ENCODE measurements around the gene OR1N2.
A peak's percentile ranks its signal among the peaks of the same experiment; 100 is the strongest.
"Not testable (repeated sequence)": the region's sequence is repeated elsewhere in the genome, so short reads cannot be mapped to it uniquely, and the experiment has no call there.

Gene OR1N2

DNA sequence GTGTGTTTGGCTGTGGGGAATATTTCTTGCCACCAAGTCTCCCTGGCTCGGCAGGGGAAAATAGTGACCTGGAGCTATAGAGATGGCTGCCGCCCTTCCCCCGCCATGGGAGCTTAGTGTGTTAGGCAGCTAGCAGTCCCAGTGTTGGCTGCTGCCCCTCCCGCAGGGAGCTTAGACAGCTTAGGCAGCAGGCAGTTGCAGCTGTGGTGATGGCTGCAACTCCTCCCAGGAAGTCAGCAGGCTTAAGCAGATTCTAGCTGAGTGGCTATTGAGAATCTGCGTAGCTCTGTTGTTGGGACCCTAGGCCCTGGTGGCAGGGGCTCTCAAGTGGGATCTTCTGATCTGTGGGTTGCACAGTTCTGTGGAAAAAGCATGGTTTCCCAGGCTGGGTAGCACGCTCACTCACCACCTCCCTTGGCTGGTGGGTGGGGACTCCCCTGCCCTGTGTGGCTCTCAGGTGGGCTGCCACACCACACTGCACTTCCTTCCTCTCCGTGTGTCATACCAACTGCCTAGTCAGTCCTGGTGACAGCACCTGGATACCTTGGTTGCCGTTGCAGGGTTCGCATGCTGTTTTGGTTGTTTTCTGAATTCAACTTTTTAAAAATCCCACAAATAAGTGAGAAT lies 9.3 kb downstream of the OR1N2 start:
- no peak overlapping the region for H3K4me3 ChIP-seq (ENCODE audit: control insufficient read depth, low read depth, low read length)
- no peak for DNase-seq (ENCODE audit: low read depth)
- TF ChIP-seq, protein P1, sequence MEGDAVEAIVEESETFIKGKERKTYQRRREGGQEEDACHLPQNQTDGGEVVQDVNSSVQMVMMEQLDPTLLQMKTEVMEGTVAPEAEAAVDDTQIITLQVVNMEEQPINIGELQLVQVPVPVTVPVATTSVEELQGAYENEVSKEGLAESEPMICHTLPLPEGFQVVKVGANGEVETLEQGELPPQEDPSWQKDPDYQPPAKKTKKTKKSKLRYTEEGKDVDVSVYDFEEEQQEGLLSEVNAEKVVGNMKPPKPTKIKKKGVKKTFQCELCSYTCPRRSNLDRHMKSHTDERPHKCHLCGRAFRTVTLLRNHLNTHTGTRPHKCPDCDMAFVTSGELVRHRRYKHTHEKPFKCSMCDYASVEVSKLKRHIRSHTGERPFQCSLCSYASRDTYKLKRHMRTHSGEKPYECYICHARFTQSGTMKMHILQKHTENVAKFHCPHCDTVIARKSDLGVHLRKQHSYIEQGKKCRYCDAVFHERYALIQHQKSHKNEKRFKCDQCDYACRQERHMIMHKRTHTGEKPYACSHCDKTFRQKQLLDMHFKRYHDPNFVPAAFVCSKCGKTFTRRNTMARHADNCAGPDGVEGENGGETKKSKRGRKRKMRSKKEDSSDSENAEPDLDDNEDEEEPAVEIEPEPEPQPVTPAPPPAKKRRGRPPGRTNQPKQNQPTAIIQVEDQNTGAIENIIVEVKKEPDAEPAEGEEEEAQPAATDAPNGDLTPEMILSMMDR (IDR thresholded peaks at IDR 0.05; ENCODE audit: control insufficient read depth, insufficient read depth, low read depth, low read length, missing control alignments): no peak

DNA sequence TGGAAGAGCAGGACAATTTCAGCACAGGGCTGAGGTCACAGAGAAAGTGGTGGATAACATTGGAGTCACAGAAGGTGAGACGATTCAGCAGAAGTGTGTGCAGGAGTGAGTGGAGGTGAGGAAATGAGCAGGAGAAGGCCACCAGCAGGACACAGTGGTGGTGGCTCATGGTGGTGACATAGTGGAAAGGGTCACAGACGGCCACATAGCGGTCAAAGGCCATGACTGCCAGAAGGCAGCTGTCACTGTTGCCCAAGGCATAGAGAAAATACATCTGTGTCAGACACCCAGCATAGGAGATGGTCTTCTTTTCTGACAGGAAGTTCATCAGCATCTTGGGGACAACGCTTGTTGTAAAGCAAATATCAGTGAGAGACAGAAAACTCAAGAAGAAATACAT lies 15.0 kb downstream of the OR1N2 start:
- no peak for DNase-seq (ENCODE audit: low read depth)
- TF ChIP-seq, protein P1 (IDR thresholded peaks at IDR 0.05; ENCODE audit: control insufficient read depth, insufficient read depth, low read depth, low read length, missing control alignments): no peak
- no peak overlapping the region for H3K4me3 ChIP-seq (ENCODE audit: control insufficient read depth, low read depth, low read length)

DNA sequence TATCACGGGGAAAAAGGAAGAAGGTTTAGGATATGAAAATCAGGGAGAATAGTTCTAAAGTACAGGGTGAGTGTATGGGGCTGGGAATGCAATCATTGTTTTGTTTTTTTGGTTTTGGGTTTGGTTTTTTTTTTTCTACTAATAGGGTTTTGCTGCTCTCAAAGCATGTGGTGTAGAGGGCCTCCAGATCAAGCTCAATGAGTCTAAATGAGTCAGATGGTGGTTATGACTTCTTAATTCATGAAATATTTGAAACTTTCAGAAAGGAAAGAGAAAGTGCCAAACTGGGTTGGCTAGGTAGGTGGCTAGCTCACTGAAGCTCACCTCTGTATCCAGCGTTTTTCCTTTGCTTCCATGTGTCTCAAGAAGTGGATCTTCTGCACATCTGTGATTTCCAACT lies 19.5 kb downstream of the OR1N2 start:
- no peak overlapping the region for H3K4me3 ChIP-seq (ENCODE audit: control insufficient read depth, low read depth, low read length)
- TF ChIP-seq, protein P1 (IDR thresholded peaks at IDR 0.05; ENCODE audit: control insufficient read depth, insufficient read depth, low read depth, low read length, missing control alignments): no peak
- no peak for DNase-seq (ENCODE audit: low read depth)

DNA sequence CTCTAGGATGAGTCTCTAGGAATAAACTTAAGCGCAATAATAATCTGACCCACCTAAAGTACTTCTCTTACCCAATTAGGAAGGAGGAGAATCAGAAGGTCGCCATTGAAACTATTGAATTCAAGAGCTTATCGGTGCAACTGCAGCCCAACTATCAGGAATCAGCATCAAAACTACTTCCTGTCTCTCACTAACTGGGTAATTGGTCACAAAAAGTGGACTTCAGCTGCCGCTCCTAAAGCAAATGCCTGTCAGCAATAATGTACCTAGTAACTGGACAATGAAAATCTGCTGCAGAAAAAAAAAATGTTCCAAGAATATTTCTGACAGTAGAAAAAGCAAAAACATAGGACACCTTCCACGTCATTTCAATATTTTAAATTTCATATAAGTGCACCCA lies 27.0 kb downstream of the OR1N2 start:
- H3K4me3 ChIP-seq (ENCODE audit: control insufficient read depth, low read depth, low read length): no peak overlapping the region
- DNase-seq (ENCODE audit: low read depth): no peak
- TF ChIP-seq, protein P1 (IDR thresholded peaks at IDR 0.05; ENCODE audit: control insufficient read depth, insufficient read depth, low read depth, low read length, missing control alignments): no peak

DNA sequence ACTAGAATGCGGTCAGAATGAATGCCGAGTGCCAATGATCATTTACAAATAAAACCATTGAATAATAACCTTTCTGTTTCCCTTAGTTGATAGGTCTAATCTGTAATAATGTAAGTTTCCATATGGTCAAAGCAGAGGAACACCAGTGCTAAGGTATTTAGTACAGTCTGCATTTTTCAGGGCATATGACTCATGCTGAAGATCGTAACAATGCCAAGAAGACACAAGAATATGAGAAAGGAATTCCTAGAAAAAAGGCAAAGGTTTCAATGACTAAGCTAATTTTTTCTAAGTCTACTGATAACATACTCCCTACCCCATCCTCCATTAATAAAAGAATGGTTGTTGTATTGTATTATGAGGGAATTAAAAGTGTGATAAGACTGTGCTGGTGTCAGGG lies 27.4 kb downstream of the OR1N2 start:
- TF ChIP-seq, protein P1 (IDR thresholded peaks at IDR 0.05; ENCODE audit: control insufficient read depth, insufficient read depth, low read depth, low read length, missing control alignments): no peak
- peak; percentile 24 for DNase-seq (ENCODE audit: low read depth)
- H3K4me3 ChIP-seq (ENCODE audit: control insufficient read depth, low read depth, low read length): no peak overlapping the region

DNA sequence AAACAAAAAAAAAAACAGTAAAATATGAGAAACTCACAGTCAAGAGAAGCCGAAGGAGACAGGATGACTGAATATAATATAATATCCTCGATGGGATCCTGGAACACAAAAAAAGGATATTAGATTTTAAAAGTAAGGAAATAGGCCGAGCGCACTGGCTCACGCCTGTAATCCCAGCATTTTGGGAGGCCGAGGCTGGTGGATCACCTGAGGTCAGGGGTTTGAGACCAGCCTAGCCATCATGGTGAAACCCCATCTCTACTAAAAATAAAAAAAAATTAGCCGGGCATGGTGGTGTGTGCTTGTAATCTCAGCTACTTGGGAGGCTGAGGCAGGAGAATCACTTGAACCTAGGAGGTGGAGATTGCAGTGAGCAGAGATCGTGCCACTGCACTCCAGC lies 30.4 kb downstream of the OR1N2 start, which contains the start of gene OR1L8:
TSS of gene OR1L8 (minus strand) at position 101 of the 400 bp plus-strand sequence. CDS start 14,907 bp downstream, outside the sequence.
- not testable (repeated sequence) for H3K4me3 ChIP-seq (ENCODE audit: control insufficient read depth, low read depth, low read length); DNase-seq (ENCODE audit: low read depth)
